ENCODE results near the gene SLC27A6.
"Not testable (repeated sequence)": the region's sequence is repeated elsewhere in the genome, so short reads cannot be mapped to it uniquely, and the experiment has no call there.

Gene SLC27A6

DNA sequence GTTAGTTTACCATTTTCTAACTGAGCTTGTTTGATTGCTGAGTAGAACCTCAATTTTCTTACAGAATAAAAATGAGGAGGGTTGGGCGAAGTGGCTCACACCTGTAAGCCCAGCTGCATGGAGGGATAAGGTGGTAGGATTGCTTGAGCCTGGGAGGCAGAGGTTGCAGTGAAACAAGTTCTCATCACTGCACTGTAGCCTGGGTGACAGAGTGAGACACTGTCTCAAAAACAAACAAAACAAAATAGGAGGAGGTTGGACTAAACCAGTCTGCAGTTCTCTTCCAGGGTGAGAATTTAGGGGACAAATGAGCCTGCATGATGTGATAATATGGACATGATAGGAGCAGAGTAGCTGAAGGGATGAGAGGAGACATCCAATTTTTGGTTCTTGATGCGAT is 57.3 kb downstream of the SLC27A6 start:
- H3K4me3 ChIP-seq (ENCODE audit: low read depth, low read length) = no peak overlapping the region
- TF ChIP-seq, protein P1, sequence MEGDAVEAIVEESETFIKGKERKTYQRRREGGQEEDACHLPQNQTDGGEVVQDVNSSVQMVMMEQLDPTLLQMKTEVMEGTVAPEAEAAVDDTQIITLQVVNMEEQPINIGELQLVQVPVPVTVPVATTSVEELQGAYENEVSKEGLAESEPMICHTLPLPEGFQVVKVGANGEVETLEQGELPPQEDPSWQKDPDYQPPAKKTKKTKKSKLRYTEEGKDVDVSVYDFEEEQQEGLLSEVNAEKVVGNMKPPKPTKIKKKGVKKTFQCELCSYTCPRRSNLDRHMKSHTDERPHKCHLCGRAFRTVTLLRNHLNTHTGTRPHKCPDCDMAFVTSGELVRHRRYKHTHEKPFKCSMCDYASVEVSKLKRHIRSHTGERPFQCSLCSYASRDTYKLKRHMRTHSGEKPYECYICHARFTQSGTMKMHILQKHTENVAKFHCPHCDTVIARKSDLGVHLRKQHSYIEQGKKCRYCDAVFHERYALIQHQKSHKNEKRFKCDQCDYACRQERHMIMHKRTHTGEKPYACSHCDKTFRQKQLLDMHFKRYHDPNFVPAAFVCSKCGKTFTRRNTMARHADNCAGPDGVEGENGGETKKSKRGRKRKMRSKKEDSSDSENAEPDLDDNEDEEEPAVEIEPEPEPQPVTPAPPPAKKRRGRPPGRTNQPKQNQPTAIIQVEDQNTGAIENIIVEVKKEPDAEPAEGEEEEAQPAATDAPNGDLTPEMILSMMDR (IDR thresholded peaks at IDR 0.05; ENCODE audit: low read depth, low read length) = no peak

DNA sequence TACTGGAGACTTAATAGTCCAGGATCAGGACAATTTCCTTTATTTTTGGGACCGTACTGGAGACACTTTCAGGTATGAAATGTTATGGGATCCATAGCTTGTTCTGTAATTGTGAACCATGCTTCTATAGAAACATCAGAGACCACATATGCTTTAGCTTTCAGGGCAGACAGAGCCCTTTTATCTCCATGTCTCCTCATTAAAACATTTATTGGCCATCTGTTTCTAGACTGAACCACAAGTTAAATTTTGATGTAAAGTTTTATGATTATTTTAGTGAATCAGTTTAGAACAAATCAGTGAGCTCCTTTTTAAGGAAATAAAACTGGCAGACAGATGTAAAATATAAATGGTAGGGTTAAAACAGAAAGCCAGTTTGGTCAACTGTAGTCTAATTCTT is 62.0 kb downstream of the SLC27A6 start:
- H3K4me3 ChIP-seq (ENCODE audit: low read depth, low read length) = no peak overlapping the region
- TF ChIP-seq, protein P1 (IDR thresholded peaks at IDR 0.05; ENCODE audit: low read depth, low read length) = no peak

DNA sequence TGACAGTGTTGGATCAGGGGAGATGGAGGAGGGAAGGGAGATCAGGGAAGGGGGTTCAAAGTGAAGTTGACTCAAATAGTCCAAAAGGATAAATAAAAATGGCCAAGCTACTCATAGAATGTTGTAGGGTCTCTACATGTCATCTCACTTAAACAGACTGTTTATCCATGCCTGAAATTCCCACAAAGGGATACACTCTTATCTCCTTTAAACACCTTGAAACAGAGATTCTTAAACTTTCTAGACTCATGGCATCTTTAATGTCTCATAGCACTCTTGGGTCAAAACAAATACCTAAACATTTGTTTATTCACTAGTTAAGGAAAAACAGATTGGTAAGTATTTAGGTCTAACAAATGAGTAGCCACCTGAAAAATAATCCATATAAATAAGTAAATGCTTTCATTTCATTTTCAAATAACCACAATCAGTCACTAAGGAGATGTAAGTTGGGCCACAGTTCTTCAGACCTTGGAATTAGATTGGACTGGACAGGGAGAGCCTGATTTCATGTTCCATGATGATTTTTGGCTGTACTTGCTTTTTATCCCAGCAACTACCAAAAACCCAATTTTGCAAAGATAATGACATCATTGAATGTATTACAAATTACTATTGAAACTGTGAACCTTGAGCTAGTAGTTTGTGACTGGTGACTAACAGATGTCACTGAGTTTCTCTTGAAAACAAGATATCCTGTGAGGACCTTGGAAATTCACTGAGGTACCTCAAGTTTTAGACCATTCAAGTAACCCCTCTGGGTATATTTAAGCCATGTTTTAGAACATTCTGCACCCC is 66.8 kb downstream of the SLC27A6 start:
- TF ChIP-seq, protein P1 (IDR thresholded peaks at IDR 0.05; ENCODE audit: low read depth, low read length) = no peak
- H3K4me3 ChIP-seq (ENCODE audit: low read depth, low read length) = no peak overlapping the region

DNA sequence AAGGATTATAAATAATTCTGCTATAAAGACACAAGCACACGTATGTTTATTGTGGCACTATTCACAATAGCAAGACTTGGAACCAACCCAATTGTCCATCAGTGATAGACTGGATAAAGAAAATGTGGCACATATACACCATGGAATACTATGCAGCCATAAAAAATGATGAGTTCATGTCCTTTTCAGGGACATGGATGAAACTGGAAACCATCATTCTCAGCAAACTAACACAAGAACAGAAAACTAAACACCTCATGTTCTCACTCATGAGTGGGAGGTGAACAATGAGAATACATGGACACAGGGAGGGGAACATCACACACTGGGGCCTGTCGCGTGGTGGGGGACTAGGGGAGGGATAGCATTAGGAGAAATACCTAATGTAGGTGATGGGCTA is 71.0 kb downstream of the SLC27A6 start:
- H3K4me3 ChIP-seq (ENCODE audit: low read depth, low read length) = not testable (repeated sequence)

DNA sequence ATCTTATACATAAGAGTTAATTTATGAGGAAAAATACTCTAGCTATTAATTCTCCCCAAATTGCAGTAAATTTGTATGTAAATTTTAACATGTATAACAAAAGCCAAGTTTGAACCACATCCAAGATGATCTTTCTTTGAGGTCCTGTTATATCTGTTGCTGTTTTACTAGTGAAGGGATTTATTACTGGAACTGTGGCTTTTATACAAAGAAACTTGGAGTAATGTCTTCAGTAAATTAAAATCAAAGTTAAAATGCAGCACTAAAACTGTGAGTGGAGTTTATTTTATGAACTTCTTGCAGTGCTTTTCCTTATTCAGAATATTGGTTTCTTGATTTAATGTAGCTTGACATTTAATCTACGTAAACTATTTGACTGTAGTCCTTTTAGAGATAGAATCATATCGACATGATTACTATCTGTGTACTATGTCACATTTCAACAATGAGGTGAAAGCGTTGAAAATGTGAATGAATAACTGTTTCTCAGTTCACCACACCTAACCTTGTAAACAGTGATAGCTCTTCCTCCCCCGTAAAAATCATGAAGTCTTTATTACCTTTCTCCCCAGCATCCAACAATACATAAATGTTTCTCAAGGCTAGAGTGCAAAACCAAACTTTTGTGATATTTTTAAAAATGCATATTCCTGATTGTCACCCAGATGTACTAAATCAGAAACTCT is 76.1 kb downstream of the SLC27A6 start:
- H3K4me3 ChIP-seq (ENCODE audit: low read depth, low read length) = no peak overlapping the region
- TF ChIP-seq, protein P1 (IDR thresholded peaks at IDR 0.05; ENCODE audit: low read depth, low read length) = no peak

DNA sequence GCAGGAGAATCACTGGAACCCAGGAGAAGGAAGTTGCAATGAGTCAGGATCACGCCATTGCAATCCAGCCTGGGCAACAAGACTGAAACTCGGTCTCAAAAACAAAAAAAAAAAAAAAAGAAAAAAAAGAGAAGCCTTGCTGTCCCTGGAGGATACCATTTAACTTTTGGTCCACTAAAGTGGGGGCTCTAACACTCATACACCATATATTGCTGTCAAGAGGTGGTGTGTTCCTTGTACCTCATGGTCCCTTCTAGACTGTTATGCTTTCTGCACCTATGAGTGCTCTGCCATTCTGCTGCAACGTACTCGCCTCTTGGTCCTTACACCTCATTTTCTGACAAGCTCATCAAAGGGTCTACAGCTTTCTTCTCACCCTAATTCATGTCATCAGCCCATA is 77.0 kb downstream of the SLC27A6 start:
- no peak overlapping the region for H3K4me3 ChIP-seq (ENCODE audit: low read depth, low read length)
- TF ChIP-seq, protein P1 (IDR thresholded peaks at IDR 0.05; ENCODE audit: low read depth, low read length) = no peak

DNA sequence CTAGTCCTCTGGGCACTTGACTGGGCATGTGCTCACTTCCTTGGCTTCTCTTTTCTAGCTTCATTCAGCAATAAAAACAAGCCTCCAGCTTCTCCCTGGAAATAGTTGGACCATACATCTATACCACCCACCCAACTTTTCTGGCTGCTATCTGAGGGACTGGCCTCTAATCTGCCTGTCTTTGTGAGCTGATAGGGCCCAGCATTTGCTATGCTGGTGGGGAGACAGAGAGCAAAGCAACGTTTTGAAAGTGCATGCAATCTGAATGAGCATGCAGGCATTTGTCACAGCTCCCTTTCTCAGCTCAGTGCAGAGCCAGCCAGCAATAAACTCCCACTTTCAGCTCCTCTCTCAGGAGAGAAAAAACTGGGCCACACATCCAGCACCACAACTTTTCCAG is 78.6 kb downstream of the SLC27A6 start:
- TF ChIP-seq, protein P1 (IDR thresholded peaks at IDR 0.05; ENCODE audit: low read depth, low read length) = no peak
- no peak overlapping the region for H3K4me3 ChIP-seq (ENCODE audit: low read depth, low read length)

Measured in WI38 (cell line).